GM18520 (cell line): ENCODE data around the gene RASA3.

Experiments used
- ATAC-seq: cut with Tn5 transposase; IDR thresholded peaks from one replicate; pipeline ENCODE4 v1.9.1; 2021; ENCODE audit not compliant: unreplicated experiment

Gene RASA3

GRCh38 chr13:114038900-114039299, 93.5 kb downstream of the RASA3 start:
- ATAC-seq, result no peak

GRCh38 chr13:114038211-114038613, 94.2 kb downstream of the RASA3 start:
- no peak for ATAC-seq

- no peak for ATAC-seq
Measured at GRCh38 chr13:114037674-114038073, 94.7 kb downstream of the RASA3 start.

- no peak for ATAC-seq
Measured at GRCh38 chr13:114035583-114036531, 96.6 kb downstream of the RASA3 start.

- ATAC-seq, result no peak
Measured at GRCh38 chr13:114035186-114035582, 97.2 kb downstream of the RASA3 start.

- no peak for ATAC-seq
Measured at GRCh38 chr13:114034481-114034891, 97.9 kb downstream of the RASA3 start.

GRCh38 chr13:114033541-114034315, 98.7 kb downstream of the RASA3 start:
- no peak for ATAC-seq

- ATAC-seq, result no peak
Measured at GRCh38 chr13:114032126-114032799, 100.2 kb downstream of the RASA3 start.

- ATAC-seq, result no peak
Measured at GRCh38 chr13:114031631-114032030, 100.8 kb downstream of the RASA3 start.

GRCh38 chr13:114030666-114031610, 101.5 kb downstream of the RASA3 start:
- no peak for ATAC-seq

- ATAC-seq, result no peak
Measured at GRCh38 chr13:114029866-114030625, 102.4 kb downstream of the RASA3 start.

GRCh38 chr13:114027826-114028225, 104.6 kb downstream of the RASA3 start:
- no peak for ATAC-seq

- ATAC-seq, result no peak
Measured at GRCh38 chr13:114027046-114027715, 105.2 kb downstream of the RASA3 start.

GRCh38 chr13:114026481-114026880, 105.9 kb downstream of the RASA3 start:
- no peak for ATAC-seq

GRCh38 chr13:114025714-114026431, 106.5 kb downstream of the RASA3 start:
- ATAC-seq, result no peak

GRCh38 chr13:114025405-114025713, 107.1 kb downstream of the RASA3 start:
- ATAC-seq, result no peak

GRCh38 chr13:114024603-114025404, 107.6 kb downstream of the RASA3 start:
- no peak for ATAC-seq
